ENCODE results near the gene TAF15.

The TAF15 gene

GRCh38 chr17:35784895-35785294, 24.4 kb upstream of the TAF15 start:
- FAIRE-seq = no peak
- no peak for DNase-seq (ENCODE audit: extremely low spot score, insufficient read length, low read depth)

DNA sequence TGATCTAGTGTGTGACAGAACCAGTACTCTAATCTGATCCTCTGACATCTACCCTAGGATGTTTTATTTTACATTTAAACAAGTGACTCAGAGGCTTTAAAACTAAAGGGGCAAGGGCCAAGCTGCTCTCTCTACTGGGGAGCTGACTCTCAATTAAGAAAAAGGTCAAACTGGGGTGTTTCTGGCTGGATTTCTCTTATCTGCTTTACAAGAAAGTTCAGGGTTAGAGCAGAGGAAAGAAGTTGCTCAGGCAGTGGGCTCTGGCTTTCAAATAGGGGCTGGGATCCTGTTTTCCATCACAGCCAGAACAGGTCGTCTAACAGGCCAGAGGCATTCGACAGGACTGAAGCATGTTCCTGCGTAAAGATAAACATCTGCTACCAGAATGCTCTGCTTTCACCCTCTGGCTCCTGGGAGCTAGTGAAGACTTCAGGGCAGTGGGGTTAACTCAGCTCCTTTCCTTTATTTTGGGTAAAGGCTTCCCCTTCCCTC, 22.3 kb upstream of the TAF15 start:
- FAIRE-seq (no peak), DNase-seq (ENCODE audit: extremely low spot score, insufficient read length, low read depth) (no peak)

DNA sequence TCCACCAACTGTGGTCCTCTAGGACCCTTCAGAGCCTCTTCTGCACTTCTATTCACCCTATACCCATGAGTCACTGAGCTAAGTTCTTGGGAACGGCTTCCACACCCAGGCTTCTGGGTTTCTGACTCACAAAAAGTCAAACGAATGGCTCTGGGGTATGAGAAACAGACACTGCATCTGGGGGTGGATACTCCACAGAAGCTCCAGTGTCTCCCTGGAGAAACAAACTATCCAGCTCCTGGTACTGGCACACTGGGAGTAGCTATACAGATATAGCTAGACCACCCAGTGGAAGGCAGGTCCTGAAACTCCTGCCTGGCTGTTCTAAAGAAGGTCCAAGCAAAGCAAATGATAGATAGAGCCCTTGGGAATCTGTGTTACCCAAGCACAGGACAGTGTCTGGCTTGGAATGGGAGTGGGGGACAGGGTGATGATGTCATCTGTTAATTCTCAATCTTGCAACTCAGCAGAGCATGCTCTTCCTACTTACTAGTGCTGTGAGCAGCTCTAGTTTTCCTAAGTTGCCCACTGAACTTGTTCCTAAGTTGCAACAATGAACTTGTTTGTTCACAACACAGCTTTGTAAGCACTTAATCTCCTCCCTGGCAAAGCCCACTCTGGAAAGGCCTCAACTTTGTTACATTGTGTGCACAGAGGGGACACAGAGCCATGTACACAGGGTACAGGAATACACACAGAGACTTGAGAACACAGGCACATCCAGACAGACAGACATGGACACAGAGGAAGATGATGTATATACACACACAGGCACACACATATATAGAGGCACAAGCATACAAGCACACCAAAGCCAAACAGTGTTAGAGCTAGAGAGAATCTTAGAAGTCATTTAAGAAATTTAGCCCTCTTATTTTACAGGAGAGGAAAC, 20.6 kb upstream of the TAF15 start:
- no peak for DNase-seq (ENCODE audit: extremely low spot score, insufficient read length, low read depth)
- FAIRE-seq = no peak

GRCh38 chr17:35790841-35791240, 18.4 kb upstream of the TAF15 start:
- DNase-seq (ENCODE audit: extremely low spot score, insufficient read length, low read depth) (no peak), FAIRE-seq (no peak)

- DNase-seq (ENCODE audit: extremely low spot score, insufficient read length, low read depth) (no peak), FAIRE-seq (no peak)
Observed at GRCh38 chr17:35791681-35792350, 17.5 kb upstream of the TAF15 start.

DNA sequence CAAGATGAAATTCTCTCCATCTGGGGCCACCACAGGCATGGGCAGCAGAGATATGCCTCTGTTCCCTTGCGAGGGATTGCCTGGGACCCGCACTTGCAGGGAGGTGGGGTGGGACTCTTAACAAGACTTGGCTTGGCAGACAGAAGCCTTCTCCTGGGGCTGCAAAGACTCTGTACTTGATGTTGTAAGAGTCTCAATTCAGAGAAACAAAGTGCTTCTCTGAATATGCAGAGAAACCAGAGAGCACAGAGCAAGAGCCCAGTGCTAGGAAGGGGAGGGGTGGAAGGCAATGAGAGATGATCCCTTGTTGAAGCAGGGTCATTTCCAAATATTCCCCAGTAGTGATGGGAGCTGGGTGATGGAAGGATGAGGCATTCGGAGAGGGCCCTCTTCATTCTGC, 16.0 kb upstream of the TAF15 start:
- no peak for FAIRE-seq

GRCh38 chr17:35795007-35795870, 14.0 kb upstream of the TAF15 start, which contains the start of gene MMP28:
Gene MMP28 (minus strand): TSS chr17:35795641. CDS start chr17:35795377, 264 bp downstream.
- no peak for FAIRE-seq
- no peak for DNase-seq (ENCODE audit: extremely low spot score, insufficient read length, low read depth)

More for the DNA sequence above, 16.0 kb upstream of the TAF15 start:
- no peak for DNase-seq (ENCODE audit: extremely low spot score, insufficient read length, low read depth)

DNA sequence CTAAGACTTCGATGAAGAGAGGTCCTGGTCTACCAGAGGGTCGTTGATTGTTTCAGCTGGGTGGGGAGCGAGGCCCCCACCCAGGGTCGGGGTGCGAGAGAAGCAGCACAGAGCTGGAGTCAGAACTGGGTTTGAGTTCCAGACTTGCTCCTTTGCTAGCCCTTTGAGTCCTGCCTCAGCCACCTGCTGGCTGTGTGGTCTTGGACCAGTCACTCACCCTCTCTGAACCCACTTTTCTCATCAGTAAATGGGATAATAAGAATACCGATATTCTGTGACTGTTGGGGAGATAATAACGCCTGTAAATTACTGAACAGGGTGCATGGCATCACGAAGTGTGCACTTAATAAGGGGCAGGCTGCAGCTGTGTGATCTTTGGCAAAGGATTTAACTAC, 13.4 kb upstream of the TAF15 start:
- no peak for DNase-seq (ENCODE audit: extremely low spot score, insufficient read length, low read depth)
- FAIRE-seq = no peak

DNA sequence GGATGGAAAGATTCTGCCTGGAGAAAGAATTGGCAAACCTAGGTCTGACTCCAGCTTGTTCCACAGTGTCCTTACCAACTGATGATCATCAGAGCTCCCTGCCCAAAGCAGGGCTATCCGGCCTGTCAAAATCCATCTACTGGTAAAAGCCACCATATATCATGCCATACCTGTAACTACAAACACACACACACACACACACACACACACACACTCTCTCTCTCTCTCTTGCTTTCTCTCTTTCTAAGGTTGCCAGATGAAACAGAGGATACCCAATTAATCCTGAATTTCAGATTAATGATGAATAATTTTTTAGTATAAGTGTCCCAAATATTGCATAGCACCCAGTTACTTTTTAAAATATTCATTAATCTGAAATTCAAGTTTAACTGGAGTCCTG, 12.3 kb upstream of the TAF15 start:
- no peak for FAIRE-seq
- no peak for DNase-seq (ENCODE audit: extremely low spot score, insufficient read length, low read depth)

DNA sequence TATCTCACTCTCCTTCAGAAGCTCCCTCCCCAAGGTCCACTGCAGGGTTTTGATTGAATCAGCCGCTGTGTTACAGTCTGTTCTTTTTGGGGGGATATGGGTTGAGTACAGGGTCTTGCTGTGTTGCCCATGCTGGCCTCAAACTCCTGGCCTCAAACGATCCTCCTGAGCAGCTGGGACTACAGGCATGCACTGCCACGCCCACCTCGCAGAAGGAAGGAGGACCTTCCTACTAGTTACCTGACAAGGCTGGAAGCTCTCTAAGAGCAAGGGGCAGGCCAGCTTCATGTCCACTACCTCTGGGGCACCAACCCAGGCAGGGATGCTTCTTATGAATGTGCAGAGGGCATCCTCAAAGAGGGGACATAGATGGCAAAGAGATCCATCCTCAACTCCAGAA, 11.9 kb upstream of the TAF15 start:
- FAIRE-seq = no peak
- no peak for DNase-seq (ENCODE audit: extremely low spot score, insufficient read length, low read depth)

DNA sequence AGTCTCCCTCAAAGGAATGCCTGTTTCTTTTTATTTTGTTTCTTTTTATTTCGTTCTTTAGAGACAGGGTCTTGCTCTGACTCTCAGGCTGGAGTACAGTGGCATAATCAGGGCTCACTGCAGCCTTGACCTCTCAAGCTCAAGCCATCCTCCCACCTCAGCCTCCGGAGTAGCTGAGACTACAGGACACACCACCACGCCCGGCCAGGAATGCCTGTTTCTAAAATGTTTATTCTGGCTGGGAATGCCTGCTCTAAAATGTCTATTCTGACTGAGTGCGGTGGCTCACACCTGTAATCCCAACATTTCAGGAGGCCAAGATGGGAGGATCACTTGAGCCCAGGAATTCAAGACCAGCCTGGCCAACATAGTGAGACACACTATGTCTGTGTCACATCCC, 11.4 kb upstream of the TAF15 start:
- FAIRE-seq = no peak
- DNase-seq (ENCODE audit: extremely low spot score, insufficient read length, low read depth) = no peak

GRCh38 chr17:35799942-35800341, 9.3 kb upstream of the TAF15 start:
- DNase-seq (ENCODE audit: extremely low spot score, insufficient read length, low read depth) = no peak

GRCh38 chr17:35801583-35802224, 7.6 kb upstream of the TAF15 start:
- DNase-seq (ENCODE audit: extremely low spot score, insufficient read length, low read depth) (no peak), FAIRE-seq (no peak)

More at GRCh38 chr17:35799942-35800341, 9.3 kb upstream of the TAF15 start:
- no peak for FAIRE-seq

- no peak for FAIRE-seq
- peak; percentile 65 for DNase-seq (ENCODE audit: extremely low spot score, insufficient read length, low read depth)
Observed at GRCh38 chr17:35804658-35805192, 4.6 kb upstream of the TAF15 start.

DNA sequence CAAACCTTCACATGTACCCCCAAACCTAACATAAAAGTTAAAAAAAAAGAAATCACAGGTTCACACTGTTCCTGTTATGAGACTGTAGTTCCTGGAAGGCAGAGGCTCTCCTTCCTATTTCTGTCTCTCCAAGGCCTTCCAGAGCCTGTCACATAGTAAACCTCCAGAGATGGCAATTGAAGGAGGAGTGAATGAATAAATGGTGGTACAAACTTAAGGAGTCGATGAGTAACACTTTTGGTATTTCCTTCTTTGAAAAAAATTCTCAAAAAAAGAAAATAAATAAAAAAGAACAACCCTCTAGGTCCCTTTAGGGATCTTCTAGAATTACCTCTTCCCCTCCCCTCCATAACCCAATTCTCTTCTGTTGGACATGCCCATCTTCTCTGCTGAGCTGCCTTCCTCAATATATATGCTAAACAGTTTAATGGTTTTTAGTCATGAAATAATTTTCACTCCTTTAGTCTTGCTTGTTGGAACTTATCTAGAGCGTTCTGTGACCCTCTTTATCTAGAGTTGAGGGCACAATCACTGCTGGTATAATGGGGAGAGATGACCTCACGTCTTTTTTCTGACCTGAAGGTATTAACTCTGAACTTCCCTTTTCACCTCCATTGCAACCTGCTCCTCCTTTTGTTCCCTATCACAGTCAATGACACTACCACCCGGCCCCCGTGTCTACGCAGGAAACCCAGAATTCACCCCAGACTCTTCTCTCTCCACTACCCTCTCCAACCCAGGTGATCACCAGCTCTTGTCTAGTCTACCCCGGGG, 1.7 kb upstream of the TAF15 start:
- FAIRE-seq (no peak), DNase-seq (ENCODE audit: extremely low spot score, insufficient read length, low read depth) (no peak)

DNA sequence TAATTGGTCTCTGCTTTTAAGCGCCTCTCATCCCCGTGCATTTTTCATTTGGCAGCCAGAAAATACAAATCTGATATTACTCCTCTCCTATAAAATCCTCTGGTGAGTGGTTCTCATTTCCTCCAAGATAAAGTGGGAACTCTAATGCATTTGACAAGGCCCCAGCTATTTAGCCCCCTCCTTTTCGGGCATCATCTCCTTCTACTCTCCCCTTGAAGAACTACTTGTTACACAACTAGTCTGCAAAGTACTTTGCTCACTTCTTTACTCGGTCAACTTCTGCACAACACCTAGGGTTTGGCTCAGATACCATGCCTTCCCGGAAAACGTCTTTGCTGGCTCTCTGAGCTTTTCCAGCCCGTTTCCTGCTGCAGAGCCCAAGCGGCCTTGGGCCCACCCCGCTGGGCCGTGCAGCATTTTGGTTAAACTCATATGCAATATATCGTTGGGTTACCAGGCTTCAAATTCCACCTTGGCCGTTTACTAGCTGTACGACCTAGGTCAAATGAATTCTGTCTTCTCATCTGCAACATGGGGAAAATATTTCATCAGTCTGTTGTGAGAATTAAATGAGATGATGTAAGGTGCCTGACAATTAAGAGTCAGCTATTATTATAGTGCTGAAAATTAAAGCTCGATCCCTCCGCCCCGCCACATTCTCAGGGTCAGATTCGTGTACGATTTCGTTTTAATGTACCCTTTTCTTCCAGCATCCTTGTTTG, 883 bp upstream of the TAF15 start:
- FAIRE-seq (no peak), DNase-seq (ENCODE audit: extremely low spot score, insufficient read length, low read depth) (no peak)

DNA sequence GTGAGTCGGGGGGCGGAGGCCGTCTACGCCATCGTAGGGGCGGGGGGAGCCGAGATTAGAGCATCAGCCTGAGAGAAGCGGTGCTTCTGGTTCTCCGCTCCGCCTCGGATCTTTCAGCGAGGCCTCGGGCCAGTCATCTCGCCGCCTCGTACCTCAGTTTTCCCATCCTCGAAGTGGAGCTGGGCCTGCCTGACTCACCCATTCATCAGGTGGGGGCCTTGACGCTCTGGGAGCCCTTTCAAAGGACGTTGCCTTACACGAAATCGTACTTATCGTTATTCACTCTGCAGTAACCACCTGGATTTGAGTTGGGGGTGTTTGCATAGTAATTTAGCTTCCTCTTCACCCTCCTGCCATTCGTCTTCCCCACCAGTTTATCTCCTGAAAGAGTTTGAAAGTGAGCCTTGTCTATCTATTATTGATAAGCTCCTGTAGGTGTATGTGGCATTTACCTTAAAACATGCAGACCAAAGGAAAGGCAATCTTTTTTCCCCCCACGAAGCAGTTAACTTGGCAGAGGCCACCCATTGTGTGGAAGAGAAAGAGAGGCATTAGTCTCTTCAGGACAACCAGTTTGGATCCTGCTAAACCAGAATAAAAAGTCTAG, 674 bp downstream of the TAF15 start:
- FAIRE-seq (no peak), DNase-seq (ENCODE audit: extremely low spot score, insufficient read length, low read depth) (no peak)

DNA sequence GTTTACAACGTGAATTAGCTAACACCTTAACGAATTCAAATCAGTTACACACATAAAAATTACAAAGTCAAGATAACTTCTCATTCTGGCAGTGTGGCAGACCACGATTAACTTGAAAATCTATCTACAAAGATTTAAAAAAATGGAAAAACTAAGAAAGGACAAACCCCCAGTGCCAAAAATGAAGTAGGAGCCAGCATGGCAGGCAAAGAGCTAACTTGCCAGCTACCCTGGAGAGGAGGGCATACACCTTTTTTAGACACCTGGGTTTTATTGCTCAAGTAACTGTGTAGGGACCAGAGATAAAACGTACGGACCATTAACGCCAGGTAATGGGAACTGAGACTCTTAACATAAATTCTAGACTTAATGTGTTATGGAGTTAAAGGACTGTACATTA, 2.5 kb downstream of the TAF15 start:
- DNase-seq (ENCODE audit: extremely low spot score, insufficient read length, low read depth) (no peak), FAIRE-seq (no peak)

All from GM18507 (cell line).